ENCODE data around the gene CRYBB2.

CRYBB2 gene

DNA sequence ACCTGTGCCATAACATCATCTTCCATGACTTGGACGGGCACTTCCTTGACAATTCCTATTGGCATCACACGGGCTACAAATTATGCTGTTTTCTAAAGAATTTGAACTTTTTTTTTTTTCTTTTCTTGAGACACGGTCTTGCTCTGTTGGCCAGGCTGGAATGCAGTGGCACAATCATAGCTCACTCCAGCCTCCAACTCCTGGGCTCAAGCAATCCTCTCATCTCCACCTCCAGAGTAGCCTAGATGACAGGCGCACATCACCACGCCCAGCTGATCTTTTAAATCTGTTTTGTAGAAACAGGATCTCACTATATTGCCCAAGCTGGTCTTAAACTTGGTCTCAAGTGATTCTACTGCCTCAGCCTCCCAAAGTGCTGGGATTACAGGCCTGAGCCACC, 23.1 kb upstream of the CRYBB2 start:
- POLR2A ChIA-PET = no interaction called here
- no peak for DNase-seq (ENCODE audit: extremely low spot score)
- TF ChIP-seq CTBP1 (IDR thresholded peaks at IDR 0.05; ENCODE audit: borderline replicate concordance) (no peak), ARNT (IDR thresholded peaks at IDR 0.05) (no peak), BHLHE40 (IDR thresholded peaks at IDR 0.05; ENCODE audit: borderline replicate concordance) (no peak), SUZ12 (IDR thresholded peaks at IDR 0.05) (no peak), FOXA1 (IDR thresholded peaks at IDR 0.05) (no peak), FOXK2 (IDR thresholded peaks at IDR 0.05) (no peak)
- TF ChIP-seq, protein P1, sequence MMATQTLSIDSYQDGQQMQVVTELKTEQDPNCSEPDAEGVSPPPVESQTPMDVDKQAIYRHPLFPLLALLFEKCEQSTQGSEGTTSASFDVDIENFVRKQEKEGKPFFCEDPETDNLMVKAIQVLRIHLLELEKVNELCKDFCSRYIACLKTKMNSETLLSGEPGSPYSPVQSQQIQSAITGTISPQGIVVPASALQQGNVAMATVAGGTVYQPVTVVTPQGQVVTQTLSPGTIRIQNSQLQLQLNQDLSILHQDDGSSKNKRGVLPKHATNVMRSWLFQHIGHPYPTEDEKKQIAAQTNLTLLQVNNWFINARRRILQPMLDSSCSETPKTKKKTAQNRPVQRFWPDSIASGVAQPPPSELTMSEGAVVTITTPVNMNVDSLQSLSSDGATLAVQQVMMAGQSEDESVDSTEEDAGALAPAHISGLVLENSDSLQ (IDR thresholded peaks at IDR 0.05) = no peak
- CTCF ChIA-PET = no interaction called here

DNA sequence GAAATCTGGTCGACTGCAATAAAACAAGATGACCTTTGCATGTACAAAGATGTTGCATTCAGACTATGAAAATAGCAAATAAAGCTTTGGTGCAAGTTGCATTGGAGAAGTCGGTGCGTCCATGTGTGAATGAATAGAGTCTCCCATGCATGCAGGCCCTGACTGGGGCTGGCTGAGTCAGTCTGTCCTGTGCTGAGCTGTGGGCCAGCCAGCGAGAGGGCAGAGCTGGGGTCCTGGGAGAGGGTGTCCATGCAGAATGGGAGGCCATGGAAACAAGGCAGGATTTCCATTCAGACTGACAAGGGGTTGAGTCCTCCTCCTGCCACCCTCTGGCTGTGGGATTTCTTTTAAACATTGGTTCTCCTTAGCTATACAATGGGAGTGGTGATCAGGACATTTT, 22.1 kb upstream of the CRYBB2 start:
- no peak for DNase-seq (ENCODE audit: extremely low spot score)
- TF ChIP-seq SP1 (IDR thresholded peaks at IDR 0.05) (no peak), BHLHE40 (IDR thresholded peaks at IDR 0.05; ENCODE audit: borderline replicate concordance) (no peak), LEF1 (IDR thresholded peaks at IDR 0.05; ENCODE audit: borderline replicate concordance) (no peak), ELF4 (IDR thresholded peaks at IDR 0.05) (no peak), FOXA1 (IDR thresholded peaks at IDR 0.05) (no peak), FOXK2 (IDR thresholded peaks at IDR 0.05) (no peak), ARNT (IDR thresholded peaks at IDR 0.05) (no peak)
- TF ChIP-seq, protein P1 (IDR thresholded peaks at IDR 0.05) = no peak
- ChIA-PET CTCF (interaction anchor here (0.7 kb wide), 1 partner anchor 1091 kb away, joined by 3 read pairs; no protein-coding TSS in a partner anchor), POLR2A (no interaction called here)

DNA sequence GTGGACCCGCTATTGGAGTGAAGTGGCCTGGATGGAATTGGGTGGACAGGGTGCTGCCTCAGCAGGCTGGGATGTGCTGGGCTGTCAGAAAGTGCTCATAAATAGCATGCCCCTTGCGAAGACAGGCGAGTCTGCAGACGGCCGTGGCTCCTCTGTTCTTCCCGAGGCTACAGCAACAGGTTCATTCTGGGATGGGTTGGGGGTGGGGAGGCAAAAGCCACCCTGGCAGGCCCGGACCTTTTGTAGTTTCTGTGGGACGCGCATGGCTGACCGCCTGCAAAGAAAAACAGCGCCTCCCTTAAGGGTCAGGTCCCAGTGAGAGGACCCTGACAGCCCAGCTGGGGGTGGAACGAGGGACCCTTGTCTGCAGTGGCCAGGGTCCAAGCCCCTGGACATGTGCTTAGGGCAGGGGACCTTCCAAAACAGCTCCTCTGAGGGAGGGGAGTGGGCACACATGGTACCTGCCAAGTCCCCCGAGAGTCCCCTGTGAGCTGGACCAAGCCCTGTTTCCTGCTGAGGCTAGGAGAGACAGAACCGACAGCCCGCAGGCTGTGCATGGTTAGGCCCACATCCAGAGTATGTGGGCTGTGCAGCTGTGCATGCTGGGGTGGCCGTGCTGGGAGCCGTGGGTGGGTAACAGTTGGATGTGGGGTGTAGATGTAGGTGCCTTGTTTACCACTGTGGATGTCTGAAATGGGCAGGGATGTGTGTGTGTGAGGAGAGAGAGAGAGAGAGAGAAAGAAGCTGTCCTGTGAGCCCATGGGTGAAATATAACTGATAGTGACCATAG, 19.5 kb upstream of the CRYBB2 start, which contains the start of gene CRYBB3:
Gene CRYBB3 (plus strand): TSS at position 128 of the 790 bp plus-strand sequence. CDS start 1,539 bp downstream, outside the sequence.
- ChIA-PET POLR2A (no interaction called here), CTCF (no interaction called here)
- no peak for TF ChIP-seq FOXA1 (IDR thresholded peaks at IDR 0.05)
- TF ChIP-seq, protein P1 (IDR thresholded peaks at IDR 0.05) = no peak
- TF ChIP-seq LEF1 (IDR thresholded peaks at IDR 0.05; ENCODE audit: borderline replicate concordance) = no peak
- no peak for TF ChIP-seq NFRKB (IDR thresholded peaks at IDR 0.05)
- TF ChIP-seq ELF4 (IDR thresholded peaks at IDR 0.05) = no peak
- no peak for TF ChIP-seq CTBP1 (IDR thresholded peaks at IDR 0.05; ENCODE audit: borderline replicate concordance)
- no peak for TF ChIP-seq FOXK2 (IDR thresholded peaks at IDR 0.05)
- no peak for DNase-seq (ENCODE audit: extremely low spot score)

DNA sequence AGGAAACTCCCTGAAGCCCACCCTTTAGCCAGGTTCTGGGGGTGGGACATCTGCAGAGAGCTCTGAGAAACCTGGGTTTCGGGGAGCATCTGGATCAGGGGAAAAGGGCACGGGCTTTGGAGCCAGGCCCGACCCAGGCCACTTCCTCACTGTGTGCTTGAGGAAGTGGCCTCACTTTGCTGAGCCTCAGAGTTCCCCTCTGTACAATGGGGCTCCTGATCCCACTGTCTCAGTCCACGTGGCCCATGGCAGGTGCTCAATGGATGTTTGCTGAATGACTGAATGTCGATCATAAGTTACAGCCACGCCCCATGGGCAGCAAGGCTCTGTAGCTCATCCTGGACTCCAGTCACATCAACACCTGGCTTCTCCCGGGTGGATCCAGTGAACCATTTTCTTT, 18.5 kb upstream of the CRYBB2 start:
- ChIA-PET CTCF (interaction anchor here (0.6 to 1.8 kb wide), 3 partner anchors 17 to 120 kb away, joined by 4 to 7 read pairs (median 4); no protein-coding TSS in a partner anchor), POLR2A (no interaction called here)
- no peak for DNase-seq (ENCODE audit: extremely low spot score)
- TF ChIP-seq, protein P1 (IDR thresholded peaks at IDR 0.05) = no peak
- no peak for TF ChIP-seq TARDBP (IDR thresholded peaks at IDR 0.05)
- no peak for TF ChIP-seq NFRKB (IDR thresholded peaks at IDR 0.05)
- TF ChIP-seq LEF1 (IDR thresholded peaks at IDR 0.05; ENCODE audit: borderline replicate concordance) = no peak
- no peak for TF ChIP-seq SP1 (IDR thresholded peaks at IDR 0.05)
- TF ChIP-seq L3MBTL2 (conservative IDR thresholded peaks at IDR 0.05) = no peak
- no peak for TF ChIP-seq FOXK2 (IDR thresholded peaks at IDR 0.05)
- TF ChIP-seq ARNT (IDR thresholded peaks at IDR 0.05) = no peak
- no peak for TF ChIP-seq ELF4 (IDR thresholded peaks at IDR 0.05)
- TF ChIP-seq FOXA1 (IDR thresholded peaks at IDR 0.05) = no peak
- TF ChIP-seq ZNF384 (IDR thresholded peaks at IDR 0.05) = no peak
- no peak for TF ChIP-seq SUZ12 (IDR thresholded peaks at IDR 0.05)
- TF ChIP-seq CTBP1 (IDR thresholded peaks at IDR 0.05; ENCODE audit: borderline replicate concordance) = no peak
- TF ChIP-seq FOXM1 (IDR thresholded peaks at IDR 0.05; ENCODE audit: borderline replicate concordance) = no peak

DNA sequence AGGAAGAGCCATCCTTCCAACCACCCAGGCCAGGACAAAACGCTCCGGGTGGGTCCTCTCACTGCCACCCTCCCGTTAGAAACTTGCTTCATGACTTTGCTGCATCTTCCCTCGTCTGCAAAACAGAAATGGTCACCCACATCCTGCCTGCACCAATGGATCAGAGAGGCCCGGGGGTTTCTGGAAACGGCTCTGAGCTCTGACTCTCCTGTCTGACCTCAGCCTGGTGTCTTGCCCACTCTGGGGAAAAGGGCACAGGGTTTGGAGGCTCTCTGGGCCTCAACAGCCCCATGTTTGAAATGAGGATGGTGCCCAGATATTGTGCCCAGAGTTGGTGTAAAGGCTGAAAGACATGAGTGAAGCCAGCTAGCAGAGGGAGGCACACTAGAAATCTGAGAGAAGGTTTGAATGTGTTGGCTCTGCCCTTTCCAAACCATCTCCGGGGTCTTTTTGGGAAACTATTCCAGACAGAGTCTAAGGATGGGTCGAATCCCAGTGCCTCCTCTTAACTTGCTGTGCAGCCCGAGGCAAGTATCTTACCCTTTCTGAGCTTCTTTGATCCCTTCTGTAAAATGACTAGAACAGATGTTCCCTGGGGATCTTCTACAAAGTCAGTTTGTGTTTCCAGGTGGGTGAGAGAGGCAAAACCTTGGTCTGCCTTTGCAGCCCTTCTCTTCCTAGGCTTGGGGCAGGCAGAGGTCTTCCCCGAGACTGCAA, 17.7 kb upstream of the CRYBB2 start:
- TF ChIP-seq NFRKB (IDR thresholded peaks at IDR 0.05) = no peak
- TF ChIP-seq, protein P1 (IDR thresholded peaks at IDR 0.05) = no peak
- no peak for TF ChIP-seq FOXA1 (IDR thresholded peaks at IDR 0.05)
- no peak for TF ChIP-seq TARDBP (IDR thresholded peaks at IDR 0.05)
- no peak for TF ChIP-seq SUZ12 (IDR thresholded peaks at IDR 0.05)
- TF ChIP-seq LEF1 (IDR thresholded peaks at IDR 0.05; ENCODE audit: borderline replicate concordance) = no peak
- TF ChIP-seq ARNT (IDR thresholded peaks at IDR 0.05) = no peak
- no peak for TF ChIP-seq ELF4 (IDR thresholded peaks at IDR 0.05)
- DNase-seq (ENCODE audit: extremely low spot score) = no peak
- ChIA-PET CTCF (interaction anchor here (0.6 to 2.0 kb wide), 11 partner anchors 9 to 1431 kb away, joined by 3 to 14 read pairs (median 4); no protein-coding TSS in a partner anchor), POLR2A (no interaction called here)

Measured in HEK293T (cell line).